A673 (cell line): ENCODE data around the gene FAIM2.

Source experiments
- EZH2 ChIP-seq: fragments of 200-600 bp; sonication (generic); IDR thresholded peaks from 2 replicates; pipeline ENCODE4 v1.6.1; 2017; ENCODE audit warnings: borderline replicate concordance, low read depth, mild to moderate bottlenecking, mixed read lengths, antibody characterized with exemption, low read length; ENCODE audit not compliant: poor library complexity, severe bottlenecking
- TF ChIP-seq, protein P1 (sequence below): fragments of 300-800, 200-600 bp; sonication (generic); conservative IDR thresholded peaks from 2 replicates; pipeline ENCODE4 v1.5.1; 2017; ENCODE audit warnings: low read depth, mild to moderate bottlenecking, antibody characterized with exemption, low read length, moderate library complexity, mixed read lengths

DNA sequence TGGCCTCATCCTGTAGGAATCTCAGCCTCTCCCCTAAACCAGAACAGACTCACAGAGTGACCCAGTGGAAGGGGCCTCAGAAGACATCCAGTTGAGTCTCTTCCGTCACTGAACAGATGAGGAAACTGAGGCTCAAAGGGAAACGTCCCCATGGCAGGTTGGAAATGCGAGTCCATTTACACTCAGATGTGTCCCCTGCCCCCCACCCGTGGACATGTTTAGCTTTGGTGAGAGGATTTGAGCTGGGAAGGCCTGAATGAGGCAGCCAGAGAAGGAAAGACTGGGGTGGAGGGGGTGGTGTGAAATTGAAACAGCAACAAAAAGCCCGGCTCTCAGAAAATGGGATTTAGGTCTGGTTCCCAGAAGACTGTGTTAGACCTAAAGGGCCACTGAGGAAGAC lies 1.7 kb downstream of the FAIM2 start:
- TF ChIP-seq EZH2, result no peak
- TF ChIP-seq, protein P1, sequence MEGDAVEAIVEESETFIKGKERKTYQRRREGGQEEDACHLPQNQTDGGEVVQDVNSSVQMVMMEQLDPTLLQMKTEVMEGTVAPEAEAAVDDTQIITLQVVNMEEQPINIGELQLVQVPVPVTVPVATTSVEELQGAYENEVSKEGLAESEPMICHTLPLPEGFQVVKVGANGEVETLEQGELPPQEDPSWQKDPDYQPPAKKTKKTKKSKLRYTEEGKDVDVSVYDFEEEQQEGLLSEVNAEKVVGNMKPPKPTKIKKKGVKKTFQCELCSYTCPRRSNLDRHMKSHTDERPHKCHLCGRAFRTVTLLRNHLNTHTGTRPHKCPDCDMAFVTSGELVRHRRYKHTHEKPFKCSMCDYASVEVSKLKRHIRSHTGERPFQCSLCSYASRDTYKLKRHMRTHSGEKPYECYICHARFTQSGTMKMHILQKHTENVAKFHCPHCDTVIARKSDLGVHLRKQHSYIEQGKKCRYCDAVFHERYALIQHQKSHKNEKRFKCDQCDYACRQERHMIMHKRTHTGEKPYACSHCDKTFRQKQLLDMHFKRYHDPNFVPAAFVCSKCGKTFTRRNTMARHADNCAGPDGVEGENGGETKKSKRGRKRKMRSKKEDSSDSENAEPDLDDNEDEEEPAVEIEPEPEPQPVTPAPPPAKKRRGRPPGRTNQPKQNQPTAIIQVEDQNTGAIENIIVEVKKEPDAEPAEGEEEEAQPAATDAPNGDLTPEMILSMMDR, result no peak
